HCT116 (cell line): Measurements from ENCODE around the gene HES5. TPM values are rescaled to one million over a fixed set of nuclear protein-coding genes. Genes with fewer than 3 reads are reported as not detected.

ENCODE experiments used
- ATAC-seq: fragments of 200-7000 bp; cut with Tn5 transposase; 2 replicates; pipeline ENCODE4 v1.9.1; 2020; ENCODE audit warnings: mild to moderate bottlenecking, moderate library complexity
- BruUV-seq: library from RNA; stranded (reverse); fragments of 400-500 nt; replicated peaks from 2 replicates; lab custom pipeline; 2021; lab: Mats Ljungman, UMichigan
- CTCF ChIA-PET: fragments of 300-600 bp; sonication (Branson Sonifier 250); formaldehyde crosslinking; loops from one replicate; lab custom pipeline; 2021; ENCODE audit warnings: antibody characterized with exemption; lab: Charles Lee
- POLR2A ChIA-PET: fragments of 300-600, 350-600 bp; sonication (Branson Sonifier 250); formaldehyde crosslinking; loops from one replicate; lab custom pipeline; 2021; ENCODE audit warnings: antibody characterized with exemption; lab: Charles Lee
- RAD21 ChIA-PET, 2 experiments: fragments of 300-600 bp; sonication (Branson Sonifier 250); formaldehyde crosslinking; loops; one replicate each; lab custom pipeline; 2023; ENCODE audit warnings: low total read pairs in 2 of 2; ENCODE audit not compliant: uncharacterized antibody in 2 of 2, unreplicated experiment in 2 of 2, low non-redundant PET in 1 of 2; lab: Charles Lee
- DNase-seq: peaks from one replicate; pipeline ENCODE4 v3.0.0-alpha.2; 2010; ENCODE audit warnings: low read depth, low spot score
- H2AFZ ChIP-seq: fragments of 200-600 bp; shearing (Covaris generic), sonication (generic); 2 replicates; pipeline ENCODE4 v1.6.1; 2017; ENCODE audit warnings: low read depth, mixed run types, mixed read lengths, antibody characterized with exemption, low read length; ENCODE audit not compliant: poor library complexity, severe bottlenecking
- H3K27ac ChIP-seq: 2 replicates; pipeline ENCODE4 v1.5.1; 2012; ENCODE audit warnings: low read depth, low read length
- H3K27me3 ChIP-seq: fragments of 200-600 bp; sonication (generic); 2 replicates; pipeline ENCODE4 v1.6.1; 2016; ENCODE audit warnings: mixed run types, low read length, mixed read lengths; ENCODE audit not compliant: insufficient read depth
- H3K36me3 ChIP-seq, 2 experiments: fragments of 200-500 bp in 1 of 2; fragments of 200-600 bp in 1 of 2; sonication (Bioruptor generic) in 1 of 2; sonication (generic) in 1 of 2; 2 replicates each; pipeline versions ENCODE4 v1.5.1 to v1.6.1; 2014 to 2016; ENCODE audit warnings: low read length in 2 of 2, inconsistent platforms in 1 of 2, mixed read lengths in 1 of 2, mixed run types in 1 of 2; ENCODE audit not compliant: insufficient read depth in 2 of 2, control insufficient read depth in 1 of 2
- H3K4me1 ChIP-seq, 2 experiments: fragments of 200-600 bp in 1 of 2; sonication (generic) in 1 of 2; 2 replicates each; pipeline versions ENCODE4 v1.5.1 to v1.6.1; 2012 to 2017; ENCODE audit warnings: low read length in 2 of 2, inconsistent platforms in 1 of 2, mild to moderate bottlenecking in 1 of 2, mixed read lengths in 1 of 2, mixed run types in 1 of 2, moderate library complexity in 1 of 2; ENCODE audit not compliant: insufficient read depth in 2 of 2, control insufficient read depth in 1 of 2
- H3K4me2 ChIP-seq: fragments of 200-600 bp; sonication (generic); 2 replicates; pipeline ENCODE4 v1.6.1; 2017; ENCODE audit warnings: mixed run types, low read length, mixed read lengths
- H3K4me3 ChIP-seq, 2 experiments: fragments of 200-600 bp in 1 of 2; sonication (generic) in 1 of 2; replicated peaks in 1 of 2; 2 replicates each; pipeline ENCODE4 v1.5.1; 2011 to 2016; ENCODE audit warnings: low read length in 2 of 2, control low read depth in 1 of 2, low read depth in 1 of 2, mild to moderate bottlenecking in 1 of 2, mixed read lengths in 1 of 2, mixed run types in 1 of 2
- H3K79me2 ChIP-seq: fragments of 200-600 bp; sonication (generic); 2 replicates; pipeline ENCODE4 v1.6.1; 2017; ENCODE audit warnings: mild to moderate bottlenecking, mixed run types, low read length, moderate library complexity, mixed read lengths; ENCODE audit not compliant: insufficient read depth
- H3K9ac ChIP-seq: fragments of 200-600 bp; sonication (generic); 2 replicates; pipeline ENCODE4 v1.6.1; 2016; ENCODE audit warnings: low read length, mixed read lengths
- H3K9me2 ChIP-seq: fragments of 200-600 bp; sonication (generic), shearing (Covaris generic); 2 replicates; pipeline ENCODE4 v1.6.1; 2017; ENCODE audit warnings: mixed run types, mild to moderate bottlenecking, moderate library complexity; ENCODE audit not compliant: insufficient read depth
- H3K9me3 ChIP-seq, 2 experiments: fragments of 200-500 bp in 1 of 2; fragments of 200-600 bp in 1 of 2; sonication (Bioruptor generic) in 1 of 2; sonication (generic) in 1 of 2; 2 replicates each; pipeline ENCODE4 v1.6.1; 2014 to 2017; ENCODE audit warnings: low read length in 2 of 2, mixed read lengths in 2 of 2, inconsistent platforms in 1 of 2, low read depth in 1 of 2, mild to moderate bottlenecking in 1 of 2, mixed run types in 1 of 2, moderate library complexity in 1 of 2; ENCODE audit not compliant: control insufficient read depth in 1 of 2, insufficient read depth in 1 of 2
- H4K20me1 ChIP-seq: fragments of 200-600 bp; sonication (generic), shearing (Covaris generic); 2 replicates; pipeline ENCODE4 v1.6.1; 2017; ENCODE audit warnings: mixed run types, mild to moderate bottlenecking, moderate library complexity; ENCODE audit not compliant: insufficient read depth
- CBX3 ChIP-seq: IDR thresholded peaks from 2 replicates; pipeline ENCODE4 v1.6.1; 2012; ENCODE audit warnings: low read depth
- CEBPB ChIP-seq: IDR thresholded peaks from 2 replicates; pipeline ENCODE4 v1.6.1; 2012; ENCODE audit warnings: low read depth
- ELF1 ChIP-seq: IDR thresholded peaks from 2 replicates; pipeline ENCODE4 v1.6.1; 2012; ENCODE audit warnings: low read depth, borderline replicate concordance
- EZH2phosphoT487 ChIP-seq: fragments of 200-600 bp; IDR thresholded peaks from 2 replicates; pipeline ENCODE4 v1.6.1; 2018; ENCODE audit warnings: antibody characterized with exemption, borderline replicate concordance
- FOSL1 ChIP-seq: IDR thresholded peaks from 2 replicates; pipeline ENCODE4 v1.6.1; 2012; ENCODE audit warnings: low read depth
- POLR2A ChIP-seq: IDR thresholded peaks from 2 replicates; pipeline ENCODE4 v1.7.0; 2011; ENCODE audit warnings: borderline replicate concordance; ENCODE audit not compliant: insufficient read depth, insufficient read length; ENCODE audit errors: extremely low read depth
- RAD21 ChIP-seq: IDR thresholded peaks from 2 replicates; pipeline ENCODE4 v1.6.1; 2012; ENCODE audit warnings: low read depth, mild to moderate bottlenecking
- SP1 ChIP-seq: IDR thresholded peaks from 2 replicates; pipeline ENCODE4 v1.6.1; 2012; ENCODE audit warnings: low read depth
- TCF7L2 ChIP-seq: IDR thresholded peaks from 2 replicates; pipeline ENCODE4 v1.7.0; 2011; ENCODE audit warnings: borderline replicate concordance, inconsistent platforms; ENCODE audit not compliant: insufficient read depth, insufficient read length; ENCODE audit errors: extremely low read depth
- ZFX ChIP-seq: fragments of 450-650 bp; IDR thresholded peaks from 2 replicates; pipeline ENCODE4 v1.6.1; 2017
- ZNF274 ChIP-seq: fragments of 200-500 bp; sonication (Bioruptor generic); IDR thresholded peaks from 2 replicates; pipeline ENCODE4 v1.6.1; 2014; ENCODE audit warnings: mild to moderate bottlenecking, low read depth, low read length, inconsistent platforms
- intact Hi-C: fragments of 100-400 bp; cut with micrococcal nuclease; formaldehyde crosslinking; loops from 2 replicates; pipeline ENCODE4 v1.10.0; 2022
- total RNA-seq: library from RNA; stranded (reverse); gene quantifications from one replicate; pipeline ENCODE4 v1.2.1, GENCODE V29; 2021; ENCODE audit not compliant: unreplicated experiment
- TF ChIP-seq, protein P1 (sequence below): IDR thresholded peaks from 2 replicates; pipeline ENCODE4 v1.6.1; 2012
- TF ChIP-seq, protein P2 (sequence below): IDR thresholded peaks from 2 replicates; pipeline ENCODE4 v1.6.1; 2012
- TF ChIP-seq, protein P3 (sequence below): IDR thresholded peaks from 2 replicates; pipeline ENCODE4 v1.6.1; 2012; ENCODE audit warnings: low read depth

The HES5 gene
- total RNA-seq, 1 experiment from 2014 or later, result not detected

- TF ChIP-seq ZNF274, result no peak
- TF ChIP-seq RAD21, result no peak
- no peak for TF ChIP-seq POLR2A
These were observed 6.0 kb downstream of the HES5 start (continued) for GRCh38 chr1:2523891-2524609.

DNA sequence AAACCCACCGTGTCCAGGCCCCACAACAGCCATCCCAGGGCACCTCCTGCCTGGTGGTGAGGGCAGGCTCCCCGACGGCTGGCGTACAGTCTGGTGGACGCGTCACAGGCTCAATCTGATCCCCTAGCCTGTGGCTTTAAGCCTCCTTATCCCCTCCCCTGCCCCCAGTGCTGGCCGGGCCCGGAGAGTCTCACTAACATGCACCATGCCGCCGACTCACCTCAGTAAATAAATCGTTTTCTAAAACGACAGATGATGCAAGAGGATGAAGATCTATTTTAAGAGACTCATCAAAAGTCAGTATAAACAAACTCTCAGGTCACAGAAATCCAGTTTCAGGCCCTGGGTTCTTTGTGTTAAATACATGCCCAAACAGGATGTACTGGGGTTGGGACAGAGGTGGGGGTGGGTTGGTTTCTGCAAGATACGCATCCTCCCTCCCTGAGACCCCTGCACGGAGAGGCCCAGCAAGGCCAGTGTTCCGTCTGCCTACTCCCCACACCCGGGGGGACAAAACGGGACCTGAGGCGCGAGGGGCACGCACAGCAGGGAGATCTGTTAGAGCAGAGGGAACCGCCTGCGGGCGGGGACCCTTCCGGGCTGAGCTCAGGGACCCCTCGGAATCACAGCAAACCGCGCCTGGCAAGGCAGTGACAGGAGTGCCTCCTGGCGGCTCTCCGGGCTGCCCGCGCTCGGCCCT lies 6.7 kb downstream of the HES5 start:
- no peaks in the 10 kb centered on the region for H3K9me3 ChIP-seq
- no peak for DNase-seq
- POLR2A ChIA-PET, result no interaction called here
- H3K36me3 ChIP-seq, result peaks cover 8 to 12% of the 10 kb centered on the region in 2 experiments; a peak in 3 of 4 replicates
- no peaks in the 10 kb centered on the region for H3K27me3 ChIP-seq
- H3K27ac ChIP-seq, result no peak overlapping the region
- RAD21 ChIA-PET, result no interaction called here
- H4K20me1 ChIP-seq, result peaks cover 8% of the 10 kb centered on the region; the same call in 1 of the 2 replicates
- H3K4me3 ChIP-seq, result no peak overlapping the region
- H2AFZ ChIP-seq, result no peak overlapping the region
- no peak for ATAC-seq
- no peak for TF ChIP-seq CBX3
- TF ChIP-seq, protein P1, sequence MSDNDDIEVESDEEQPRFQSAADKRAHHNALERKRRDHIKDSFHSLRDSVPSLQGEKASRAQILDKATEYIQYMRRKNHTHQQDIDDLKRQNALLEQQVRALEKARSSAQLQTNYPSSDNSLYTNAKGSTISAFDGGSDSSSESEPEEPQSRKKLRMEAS, result no peak
- peaks cover 15 to 20% of the 10 kb centered on the region in 2 experiments; a peak in 3 of 4 replicates for H3K4me1 ChIP-seq
- CTCF ChIA-PET, result no interaction called here
- no peak overlapping the region for H3K9ac ChIP-seq
- H3K79me2 ChIP-seq, result peaks cover 50% of the 10 kb centered on the region
- intact Hi-C loops, result no loop called here
- no TSS peak for BruUV-seq
- no peaks in the 10 kb centered on the region for H3K9me2 ChIP-seq
- no peak overlapping the region for H3K4me2 ChIP-seq

- TF ChIP-seq, protein P2, sequence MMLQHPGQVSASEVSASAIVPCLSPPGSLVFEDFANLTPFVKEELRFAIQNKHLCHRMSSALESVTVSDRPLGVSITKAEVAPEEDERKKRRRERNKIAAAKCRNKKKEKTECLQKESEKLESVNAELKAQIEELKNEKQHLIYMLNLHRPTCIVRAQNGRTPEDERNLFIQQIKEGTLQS, result no peak
- TF ChIP-seq, protein P3, sequence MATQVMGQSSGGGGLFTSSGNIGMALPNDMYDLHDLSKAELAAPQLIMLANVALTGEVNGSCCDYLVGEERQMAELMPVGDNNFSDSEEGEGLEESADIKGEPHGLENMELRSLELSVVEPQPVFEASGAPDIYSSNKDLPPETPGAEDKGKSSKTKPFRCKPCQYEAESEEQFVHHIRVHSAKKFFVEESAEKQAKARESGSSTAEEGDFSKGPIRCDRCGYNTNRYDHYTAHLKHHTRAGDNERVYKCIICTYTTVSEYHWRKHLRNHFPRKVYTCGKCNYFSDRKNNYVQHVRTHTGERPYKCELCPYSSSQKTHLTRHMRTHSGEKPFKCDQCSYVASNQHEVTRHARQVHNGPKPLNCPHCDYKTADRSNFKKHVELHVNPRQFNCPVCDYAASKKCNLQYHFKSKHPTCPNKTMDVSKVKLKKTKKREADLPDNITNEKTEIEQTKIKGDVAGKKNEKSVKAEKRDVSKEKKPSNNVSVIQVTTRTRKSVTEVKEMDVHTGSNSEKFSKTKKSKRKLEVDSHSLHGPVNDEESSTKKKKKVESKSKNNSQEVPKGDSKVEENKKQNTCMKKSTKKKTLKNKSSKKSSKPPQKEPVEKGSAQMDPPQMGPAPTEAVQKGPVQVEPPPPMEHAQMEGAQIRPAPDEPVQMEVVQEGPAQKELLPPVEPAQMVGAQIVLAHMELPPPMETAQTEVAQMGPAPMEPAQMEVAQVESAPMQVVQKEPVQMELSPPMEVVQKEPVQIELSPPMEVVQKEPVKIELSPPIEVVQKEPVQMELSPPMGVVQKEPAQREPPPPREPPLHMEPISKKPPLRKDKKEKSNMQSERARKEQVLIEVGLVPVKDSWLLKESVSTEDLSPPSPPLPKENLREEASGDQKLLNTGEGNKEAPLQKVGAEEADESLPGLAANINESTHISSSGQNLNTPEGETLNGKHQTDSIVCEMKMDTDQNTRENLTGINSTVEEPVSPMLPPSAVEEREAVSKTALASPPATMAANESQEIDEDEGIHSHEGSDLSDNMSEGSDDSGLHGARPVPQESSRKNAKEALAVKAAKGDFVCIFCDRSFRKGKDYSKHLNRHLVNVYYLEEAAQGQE, result no peak
- TF ChIP-seq CEBPB, result no peak
- TF ChIP-seq EZH2phosphoT487, result no peak
- no peak for TF ChIP-seq TCF7L2
- TF ChIP-seq SP1, result no peak
- TF ChIP-seq POLR2A, result no peak
- TF ChIP-seq ZNF274, result no peak
- no peak for TF ChIP-seq FOSL1
- no peak for TF ChIP-seq ELF1
- TF ChIP-seq ZFX, result no peak
- TF ChIP-seq, all 23 proteins: peak for 0
- Histone ChIP-seq H3K79me2 (peaks cover 50% of the 10 kb centered on the region), H3K4me2 (no peak overlapping the region), H2AFZ (no peak overlapping the region), H3K9ac (no peak overlapping the region), H3K4me3 (no peak overlapping the region), H3K27me3 (no peaks in the 10 kb centered on the region), H4K20me1 (peaks cover 8% of the 10 kb centered on the region; the same call in 1 of the 2 replicates), H3K4me1 (peaks cover 13 to 18% of the 10 kb centered on the region in 2 experiments; a peak in 3 of 4 replicates), H3K36me3 (peaks cover 15 to 19% of the 10 kb centered on the region in 2 experiments; a peak in 3 of 4 replicates), H3K27ac (no peak overlapping the region), H3K9me2 (no peaks in the 10 kb centered on the region), H3K9me3 (no peaks in the 10 kb centered on the region)
- no peak for ATAC-seq
- ChIA-PET CTCF (no interaction called here), POLR2A (no interaction called here), RAD21 (no interaction called here)
- no peak for DNase-seq
- no TSS peak for BruUV-seq
- intact Hi-C loops, result no loop called here
These were observed 7.8 kb downstream of the HES5 start for GRCh38 chr1:2522230-2522629.
